IMR-90 (cell line): ENCODE data around the gene LAG3. TPM values are rescaled to one million over a fixed set of nuclear protein-coding genes. Genes with fewer than 3 reads are reported as not detected.

ENCODE experiments used
- ATAC-seq: fragments of 200-7000 bp; cut with Tn5 transposase; 2 replicates; pipeline ENCODE4 v1.9.1; 2020; ENCODE audit warnings: low read depth, mild to moderate bottlenecking, moderate library complexity
- BruUV-seq: library from RNA; stranded (reverse); fragments of 400-500 nt; replicated peaks from 2 replicates; lab custom pipeline; 2021; lab: Mats Ljungman, UMichigan
- CTCF ChIA-PET: fragments of 300-600 bp; formaldehyde crosslinking; extraction: SDS; loops from one replicate; lab custom pipeline; 2021; ENCODE audit warnings: antibody characterized with exemption; lab: Yijun Ruan, JAX
- POLR2A ChIA-PET: fragments of 300-600 bp; sonication (Branson Sonifier 250); formaldehyde crosslinking; loops from one replicate; lab custom pipeline; 2022; ENCODE audit warnings: antibody characterized with exemption; ENCODE audit not compliant: unreplicated experiment; lab: Charles Lee
- DNase-seq: peaks from one replicate; pipeline ENCODE4 v3.0.0; 2013
- H2AFZ ChIP-seq: replicated peaks from 2 replicates; pipeline ENCODE3; 2013; ENCODE audit warnings: low read length, mild to moderate bottlenecking; ENCODE audit not compliant: poor library complexity
- H2AK5ac ChIP-seq: 2 replicates; pipeline ENCODE4 v1.6.1; 2013; ENCODE audit warnings: low read depth, low read length, inconsistent platforms
- H2AK9ac ChIP-seq: replicated peaks from 2 replicates; pipeline ENCODE3; 2013; ENCODE audit warnings: mild to moderate bottlenecking, low read depth, low read length, moderate library complexity; ENCODE audit not compliant: poor library complexity
- H2BK120ac ChIP-seq: 2 replicates; pipeline ENCODE4 v1.6.1; 2013; ENCODE audit warnings: low read depth, low read length, inconsistent platforms
- H2BK15ac ChIP-seq: 3 replicates; pipeline ENCODE4 v1.6.1; 2013; ENCODE audit warnings: low read depth, low read length, inconsistent platforms
- H2BK20ac ChIP-seq: 2 replicates; pipeline ENCODE4 v1.6.1; 2013; ENCODE audit warnings: low read depth, mild to moderate bottlenecking, inconsistent platforms, low read length, moderate library complexity
- H2BK5ac ChIP-seq: 2 replicates; pipeline ENCODE4 v1.6.1; 2013; ENCODE audit warnings: mild to moderate bottlenecking, low read depth, low read length, inconsistent platforms; ENCODE audit not compliant: poor library complexity, severe bottlenecking
- H3K14ac ChIP-seq: replicated peaks from 2 replicates; pipeline ENCODE4 v1.6.1; 2013; ENCODE audit warnings: low read depth, low read length, inconsistent platforms
- H3K18ac ChIP-seq: 2 replicates; pipeline ENCODE4 v1.6.1; 2013; ENCODE audit warnings: low read depth, low read length, control low read depth
- H3K23ac ChIP-seq: 2 replicates; pipeline ENCODE4 v1.6.1; 2013; ENCODE audit warnings: low read depth, low read length, inconsistent platforms
- H3K27ac ChIP-seq: 2 replicates; pipeline ENCODE4 v1.5.1; 2013; ENCODE audit warnings: mild to moderate bottlenecking, control low read depth, low read length; ENCODE audit not compliant: insufficient read depth
- H3K27me3 ChIP-seq: 2 replicates; pipeline ENCODE4 v1.6.1; 2013; ENCODE audit warnings: low read length; ENCODE audit not compliant: control insufficient read depth, insufficient read depth
- H3K36me3 ChIP-seq: 2 replicates; pipeline ENCODE4 v1.6.1; 2013; ENCODE audit warnings: low read length, mixed read lengths; ENCODE audit not compliant: control insufficient read depth, insufficient read depth
- H3K4ac ChIP-seq: 2 replicates; pipeline ENCODE4 v1.6.1; 2013; ENCODE audit warnings: low read depth, low read length, inconsistent platforms
- H3K4me1 ChIP-seq: 2 replicates; pipeline ENCODE4 v1.6.1; 2013; ENCODE audit warnings: low read length, mixed read lengths; ENCODE audit not compliant: control insufficient read depth, insufficient read depth
- H3K4me2 ChIP-seq: 2 replicates; pipeline ENCODE4 v1.6.1; 2013; ENCODE audit warnings: low read depth, mild to moderate bottlenecking, control low read depth, low read length, moderate library complexity
- H3K4me3 ChIP-seq: 2 replicates; pipeline ENCODE4 v1.5.1; 2013; ENCODE audit warnings: low read depth, mild to moderate bottlenecking, control low read depth, low read length, moderate library complexity; ENCODE audit not compliant: insufficient read depth
- H3K56ac ChIP-seq: 2 replicates; pipeline ENCODE4 v1.6.1; 2013; ENCODE audit warnings: low read length, inconsistent platforms; ENCODE audit not compliant: insufficient read depth; ENCODE audit errors: extremely low read depth
- H3K79me1 ChIP-seq, 2 experiments: 2 replicates each; pipeline ENCODE4 v1.6.1; 2013; ENCODE audit warnings: low read length in 2 of 2, inconsistent platforms in 1 of 2, low read depth in 1 of 2
- H3K9ac ChIP-seq: 2 replicates; pipeline ENCODE4 v1.6.1; 2013; ENCODE audit warnings: low read depth, low read length, control low read depth
- H3K9me1 ChIP-seq: 2 replicates; pipeline ENCODE4 v1.6.1; 2013; ENCODE audit warnings: low read length, inconsistent platforms; ENCODE audit not compliant: insufficient read depth
- H3K9me3 ChIP-seq: 2 replicates; pipeline ENCODE4 v1.6.1; 2013; ENCODE audit warnings: low read length; ENCODE audit not compliant: control insufficient read depth, insufficient read depth
- H4K20me1 ChIP-seq: 2 replicates; pipeline ENCODE4 v1.6.1; 2013; ENCODE audit warnings: low read length, inconsistent platforms; ENCODE audit not compliant: insufficient read depth
- H4K5ac ChIP-seq: 2 replicates; pipeline ENCODE4 v1.6.1; 2013; ENCODE audit warnings: mild to moderate bottlenecking, low read depth, low read length, control low read depth
- H4K8ac ChIP-seq, 2 experiments: 2 replicates each; pipeline ENCODE4 v1.6.1; 2013; ENCODE audit warnings: low read depth in 2 of 2, low read length in 2 of 2, control low read depth in 1 of 2, inconsistent platforms in 1 of 2
- H4K91ac ChIP-seq: 2 replicates; pipeline ENCODE4 v1.6.1; 2013; ENCODE audit warnings: low read depth, low read length, inconsistent platforms; ENCODE audit not compliant: insufficient read depth
- CHD1 ChIP-seq: IDR thresholded peaks from 2 replicates; pipeline ENCODE4 v1.6.1; 2012; ENCODE audit warnings: low read depth, low read length, improper control_type of control experiment
- SMC3 ChIP-seq: fragments of 150-350 bp; IDR thresholded peaks from 2 replicates; pipeline ENCODE4 v1.6.1; 2016; ENCODE audit warnings: low read depth, mild to moderate bottlenecking, antibody characterized with exemption, low read length, moderate library complexity
- WGBS, 2 experiments: methylation state at CpG; one replicate each; pipeline versions ENCODE4 v1.1.5 to v1.1.7; 2013; ENCODE audit warnings: missing lambda C conversion rate in 2 of 2; ENCODE audit not compliant: insufficient read length in 1 of 2; ENCODE audit errors: extremely low coverage in 2 of 2; 5-methylcytosine and 5-hydroxymethylcytosine counted together
- dilution Hi-C: fragments of 300-500 bp; cut with HindIII; formaldehyde crosslinking; loops from one replicate; pipeline ENCODE4 v1.14.3; 2018; ENCODE audit warnings: low sequenced_read_pairs; ENCODE audit not compliant: unreplicated experiment
- in situ Hi-C: fragments of 300-500 bp; cut with MboI; formaldehyde crosslinking; loops from 3 replicates; pipeline ENCODE4 v1.14.3; 2019; ENCODE audit warnings: low sequenced_read_pairs, inconsistent platforms, mixed read lengths
- intact Hi-C: fragments of 100-400 bp; cut with micrococcal nuclease; formaldehyde crosslinking; loops from 2 replicates; pipeline ENCODE4 v1.10.0; 2022
- polyA plus RNA-seq, 3 experiments: library from polyadenylated mRNA; depleted of rRNA; stranded (reverse); fragments of >200 nt; gene quantifications; 2 replicates each; pipeline ENCODE4 v1.2.3, GENCODE V29; 2012; ENCODE audit warnings: low replicate concordance in 1 of 3
- total RNA-seq: library from RNA; depleted of rRNA; stranded (reverse); fragments of >200 nt; gene quantifications from 2 replicates; pipeline ENCODE4 v1.2.3, GENCODE V29; 2012

Gene LAG3
- total and polyA plus RNA-seq, 2 of the 4 experiments (the other 2 are of a cell fraction): 0.41 TPM; not detected in 1

DNA sequence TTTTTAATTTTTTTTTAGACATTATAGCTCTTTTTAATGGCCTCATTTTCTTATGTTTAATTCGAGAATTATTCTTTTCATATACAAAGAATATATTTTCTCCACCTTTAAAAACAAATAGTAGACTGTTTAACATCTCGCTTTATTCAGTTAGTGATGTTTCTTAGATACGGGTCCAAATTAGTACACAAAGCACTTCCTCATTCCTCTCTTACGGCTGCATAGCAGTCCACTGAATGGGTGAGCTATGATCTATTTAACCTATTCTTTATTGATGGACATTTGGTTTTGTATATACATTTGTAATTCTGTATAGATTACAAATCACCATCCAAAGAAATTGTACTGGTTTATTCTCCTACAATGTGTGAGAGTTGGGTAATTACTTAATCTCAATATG is 41.0 kb downstream of the LAG3 start:
- H2BK5ac ChIP-seq: no peak overlapping the region
- H4K8ac ChIP-seq: no peak overlapping the region
- no peaks in the 10 kb centered on the region for H3K9me3 ChIP-seq
- 0 out of 2 replicates have a peak, but pooled peaks cover 2% of the 10 kb centered on the region for H3K27me3 ChIP-seq
- no peak overlapping the region for H2AK9ac ChIP-seq
- no peak overlapping the region for H3K23ac ChIP-seq
- no peaks in the 10 kb centered on the region for H3K4me1 ChIP-seq
- H2BK120ac ChIP-seq: no peak overlapping the region
- H2BK20ac ChIP-seq: no peak overlapping the region
- H4K20me1 ChIP-seq: no peaks in the 10 kb centered on the region
- no peak for ATAC-seq
- H3K56ac ChIP-seq: no peak overlapping the region
- TF ChIP-seq CHD1: no peak
- no peak for TF ChIP-seq SMC3
- peaks cover 4% of the 10 kb centered on the region; the same call in 1 of the 2 replicates for H3K9me1 ChIP-seq
- intact Hi-C loops (no loop called here), dilution Hi-C loops (no loop called here), in situ Hi-C loops (no loop called here)
- H2BK15ac ChIP-seq: no peak overlapping the region
- no peak overlapping the region for H4K5ac ChIP-seq
- no peaks in the 10 kb centered on the region for H3K79me1 ChIP-seq
- no peak overlapping the region for H2AFZ ChIP-seq
- H3K18ac ChIP-seq: no peak overlapping the region
- no CpG with 5 or more reads among the region's 4 CpGs for WGBS, 2 experiments
- ChIA-PET POLR2A (interaction anchor here (0.7 kb wide), 2 partner anchors 10 to 264 kb away, joined by 5 to 8 read pairs; no protein-coding TSS in a partner anchor), CTCF (no interaction called here)
- no peak overlapping the region for H3K4ac ChIP-seq
- no peak overlapping the region for H3K9ac ChIP-seq
- H4K91ac ChIP-seq: no peak overlapping the region
- H2AK5ac ChIP-seq: no peak overlapping the region
- no peak overlapping the region for H3K14ac ChIP-seq
- DNase-seq: no peak
- peaks cover 3% of the 10 kb centered on the region for H3K36me3 ChIP-seq
- H3K4me2 ChIP-seq: no peak overlapping the region
- no TSS peak for BruUV-seq
- no peak overlapping the region for H3K27ac ChIP-seq
- H3K4me3 ChIP-seq: no peak overlapping the region
